ENCODE results near the gene PDE6C.

DNA sequence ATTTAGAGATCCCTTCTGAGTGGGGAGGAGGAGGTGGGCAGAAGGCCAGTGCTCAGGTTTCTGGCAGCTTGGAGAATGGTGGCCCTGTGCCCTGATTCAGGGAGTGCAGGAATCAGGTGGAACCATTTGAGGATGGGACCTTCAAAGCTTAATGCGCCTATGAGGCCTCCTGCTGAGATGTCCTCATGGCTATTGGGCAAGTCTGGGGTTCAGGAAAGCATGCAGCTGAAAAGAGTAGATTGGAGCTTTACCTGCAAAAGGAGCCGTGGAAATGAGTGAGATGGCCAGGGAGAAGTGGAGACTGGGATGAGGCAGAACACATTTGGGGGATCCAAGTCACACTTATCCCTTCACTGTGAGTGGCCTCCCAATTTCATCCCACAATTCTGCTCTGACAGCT, 39.7 kb upstream of the PDE6C start:
- TF ChIP-seq, protein P1, sequence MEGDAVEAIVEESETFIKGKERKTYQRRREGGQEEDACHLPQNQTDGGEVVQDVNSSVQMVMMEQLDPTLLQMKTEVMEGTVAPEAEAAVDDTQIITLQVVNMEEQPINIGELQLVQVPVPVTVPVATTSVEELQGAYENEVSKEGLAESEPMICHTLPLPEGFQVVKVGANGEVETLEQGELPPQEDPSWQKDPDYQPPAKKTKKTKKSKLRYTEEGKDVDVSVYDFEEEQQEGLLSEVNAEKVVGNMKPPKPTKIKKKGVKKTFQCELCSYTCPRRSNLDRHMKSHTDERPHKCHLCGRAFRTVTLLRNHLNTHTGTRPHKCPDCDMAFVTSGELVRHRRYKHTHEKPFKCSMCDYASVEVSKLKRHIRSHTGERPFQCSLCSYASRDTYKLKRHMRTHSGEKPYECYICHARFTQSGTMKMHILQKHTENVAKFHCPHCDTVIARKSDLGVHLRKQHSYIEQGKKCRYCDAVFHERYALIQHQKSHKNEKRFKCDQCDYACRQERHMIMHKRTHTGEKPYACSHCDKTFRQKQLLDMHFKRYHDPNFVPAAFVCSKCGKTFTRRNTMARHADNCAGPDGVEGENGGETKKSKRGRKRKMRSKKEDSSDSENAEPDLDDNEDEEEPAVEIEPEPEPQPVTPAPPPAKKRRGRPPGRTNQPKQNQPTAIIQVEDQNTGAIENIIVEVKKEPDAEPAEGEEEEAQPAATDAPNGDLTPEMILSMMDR (IDR thresholded peaks at IDR 0.05; ENCODE audit: insufficient read depth, low read depth, low read length), result no peak
- TF ChIP-seq EZH2 (IDR thresholded peaks at IDR 0.05; ENCODE audit: insufficient read depth, low read length), result no peak
